HepG2 (cell line): Measurements from ENCODE around the gene CENPE. TPM values are rescaled to one million over a fixed set of nuclear protein-coding genes. Genes with fewer than 3 reads are reported as not detected.

ENCODE experiments used
- ATAC-seq: fragments of 200-7000 bp; cut with Tn5 transposase; 3 replicates; pipeline ENCODE4 v1.9.1; 2020; ENCODE audit warnings: mild to moderate bottlenecking, moderate library complexity
- BruUV-seq: library from RNA; stranded (reverse); fragments of 400-500 nt; replicated peaks from 2 replicates; lab custom pipeline; 2021; lab: Mats Ljungman, UMichigan
- CTCF ChIA-PET: fragments of 300-600 bp; formaldehyde crosslinking; extraction: SDS; loops from one replicate; lab custom pipeline; 2021; ENCODE audit warnings: low total read pairs, inconsistent platforms, low intra/inter-chr PET ratio; lab: Yijun Ruan, JAX
- POLR2A ChIA-PET: fragments of 350-600 bp; sonication (Branson Sonifier 250); formaldehyde crosslinking; loops from one replicate; lab custom pipeline; 2020; ENCODE audit warnings: antibody characterized with exemption, inconsistent platforms; lab: Yijun Ruan, JAX
- DNase-seq: peaks from one replicate; pipeline ENCODE4 v3.0.0-alpha.2; 2015; ENCODE audit warnings: low spot score
- FAIRE-seq: peaks from 3 replicates; lab custom pipeline; 2011; peaks lifted over from hg19 to GRCh38; lab: Jason Lieb, UNC
- H2AFZ ChIP-seq: one replicate; pipeline ENCODE4 v1.6.1; 2011; ENCODE audit warnings: low read length, inconsistent platforms
- H3K27ac ChIP-seq: fragments of 300-600 bp; 3 replicates; pipeline ENCODE4 v1.8.0; 2011; ENCODE audit warnings: mixed run types, mild to moderate bottlenecking, mixed read lengths, low read length, inconsistent platforms; ENCODE audit not compliant: insufficient read depth; ENCODE audit errors: extremely low read length
- H3K27me3 ChIP-seq, 2 experiments: fragments of 200-600 bp in 1 of 2; 2 replicates in 1 of 2; 3 replicates in 1 of 2; pipeline versions ENCODE4 v1.6.0 to v1.8.0; 2011; ENCODE audit warnings: low read length in 2 of 2, mild to moderate bottlenecking in 2 of 2, moderate library complexity in 2 of 2, inconsistent platforms in 1 of 2; ENCODE audit not compliant: insufficient read depth in 2 of 2, control insufficient read depth in 1 of 2
- H3K36me3 ChIP-seq, 2 experiments: fragments of 200-600 bp in 1 of 2; replicated peaks in 1 of 2; 2 replicates in 1 of 2; 3 replicates in 1 of 2; pipeline versions ENCODE4 v1.5.1 to v1.8.0; 2011; ENCODE audit warnings: low read length in 2 of 2, inconsistent platforms in 1 of 2; ENCODE audit not compliant: insufficient read depth in 2 of 2, control insufficient read depth in 1 of 2
- H3K4me1 ChIP-seq: 2 replicates; pipeline ENCODE4 v1.5.1; 2012; ENCODE audit warnings: low read length, inconsistent platforms; ENCODE audit not compliant: insufficient read depth
- H3K4me2 ChIP-seq: 2 replicates; pipeline ENCODE4 v1.6.0; 2011; ENCODE audit warnings: low read depth, low read length, inconsistent platforms
- H3K4me3 ChIP-seq, 3 experiments: fragments of 200-600 bp in 1 of 3; sonication (generic), shearing (Covaris generic) in 1 of 3; replicated peaks in 1 of 3; 2 replicates each; pipeline ENCODE4 v1.5.1; 2011 to 2016; ENCODE audit warnings: low read length in 3 of 3, inconsistent platforms in 2 of 3, low read depth in 2 of 3, mild to moderate bottlenecking in 2 of 3, control low read depth in 1 of 3, mixed read lengths in 1 of 3; ENCODE audit not compliant: insufficient read depth in 1 of 3
- H3K79me2 ChIP-seq: one replicate; pipeline ENCODE4 v1.6.1; 2011; ENCODE audit warnings: low read length, inconsistent platforms; ENCODE audit not compliant: insufficient read depth
- H3K9ac ChIP-seq: 2 replicates; pipeline ENCODE4 v1.6.0; 2011; ENCODE audit warnings: mild to moderate bottlenecking, low read depth, low read length, inconsistent platforms; ENCODE audit not compliant: insufficient read depth
- H3K9me3 ChIP-seq: 2 replicates; pipeline ENCODE4 v1.5.1; 2012; ENCODE audit warnings: mild to moderate bottlenecking, low read length
- H4K20me1 ChIP-seq: 2 replicates; pipeline ENCODE4 v1.6.0; 2011; ENCODE audit warnings: inconsistent platforms, mild to moderate bottlenecking, low read length, moderate library complexity; ENCODE audit not compliant: insufficient read depth
- RFX5 ChIP-seq: IDR thresholded peaks from 2 replicates; pipeline ENCODE4 v1.6.1; 2011; ENCODE audit warnings: low read depth, low read length, improper control_type of control experiment
- YY1 ChIP-seq: IDR thresholded peaks from 2 replicates; pipeline ENCODE4 v1.6.1; 2011; ENCODE audit warnings: low read length, low read depth, moderate library complexity, mild to moderate bottlenecking; ENCODE audit not compliant: insufficient read depth, insufficient replicate concordance
- ZNF775 ChIP-seq: sonication (generic); formaldehyde crosslinking; IDR thresholded peaks from 2 replicates; pipeline ENCODE4 v1.4.0; 2020; ENCODE audit warnings: missing genetic modification reagents, mild to moderate bottlenecking, moderate library complexity, borderline replicate concordance
- ZNF891 ChIP-seq: sonication (generic); formaldehyde crosslinking; IDR thresholded peaks from 2 replicates; pipeline ENCODE4 v1.5.0; 2020; ENCODE audit warnings: mild to moderate bottlenecking, missing genetic modification reagents
- WGBS: methylation state at CpG from one replicate; pipeline ENCODE4 v1.1.6; 2017; ENCODE audit warnings: low lambda C conversion rate; 5-methylcytosine and 5-hydroxymethylcytosine counted together
- in situ Hi-C: cut with HindIII; loops from 2 replicates; pipeline ENCODE4 v1.10.0; 2017; ENCODE audit warnings: low pct_unique_long_range_greater_than_20kb; ENCODE audit not compliant: extremely low pct_ligation_motif_present
- intact Hi-C: fragments of 100-400 bp; cut with micrococcal nuclease; formaldehyde crosslinking; loops from one replicate; pipeline ENCODE4 v1.10.0; 2022; ENCODE audit not compliant: unreplicated experiment
- polyA plus RNA-seq, 8 experiments: library from polyadenylated mRNA; depleted of rRNA in 3 of 8; stranded (reverse) in 7 of 8; unstranded in 1 of 8; fragments of >200 nt; fragmentation: Illumina TruSeq in 4 of 8; extraction: Trizol in 4 of 8; gene quantifications; 2 replicates each; pipeline versions ENCODE4 v1.2.1 to v1.2.3, GENCODE V29; 2011 to 2016; ENCODE audit warnings: low read depth in 4 of 8, missing spikeins in 1 of 8, mixed read lengths in 1 of 8; ENCODE audit not compliant: insufficient read depth in 1 of 8
- total RNA-seq, 5 experiments: library from RNA; depleted of rRNA; stranded (reverse); fragments of >200 nt; fragmentation: Illumina TruSeq; extraction: Trizol; gene quantifications; 2 replicates each; pipeline ENCODE4 v1.2.3, GENCODE V29; 2016; ENCODE audit warnings: low read depth in 1 of 5

The CENPE gene
- total and polyA plus RNA-seq, 2 of the 13 experiments (the other 11 are each of a cell fraction or from before 2014, with no cell fraction given), result 2.1 to 19.8 TPM

DNA sequence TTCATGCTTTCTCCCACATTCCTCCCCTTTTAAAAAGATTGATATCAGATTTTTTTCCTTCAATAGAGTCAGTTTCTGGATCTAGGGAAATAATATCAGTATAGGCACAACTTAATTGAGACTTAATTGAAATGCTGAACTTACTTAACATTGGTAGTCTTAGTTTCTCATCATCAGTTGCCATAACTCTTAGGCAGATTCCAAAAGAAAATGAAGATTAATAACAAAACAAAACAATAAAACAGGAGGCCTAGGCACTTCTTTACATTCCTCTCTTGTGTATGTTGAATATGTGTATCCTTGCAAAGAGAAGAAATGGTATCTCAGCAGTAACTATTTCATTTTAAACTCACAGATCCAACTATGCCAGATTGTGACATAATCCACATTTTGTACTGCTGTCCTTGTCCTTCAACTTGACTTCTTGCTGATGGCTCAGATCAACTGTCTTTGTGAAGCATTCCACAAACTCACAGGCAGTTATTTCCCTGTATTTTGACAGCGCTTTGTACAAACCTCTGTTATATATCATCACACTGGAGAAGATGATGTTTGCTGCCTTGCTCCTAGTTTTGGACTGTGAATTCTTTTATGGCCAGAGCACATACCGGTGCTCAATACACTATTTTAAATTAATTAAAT, 112.5 kb downstream of the CENPE start:
- no peaks in the 10 kb centered on the region for H3K9me3 ChIP-seq
- H3K4me3 ChIP-seq, result no peak overlapping the region
- DNase-seq (no peak), ATAC-seq (no peak), FAIRE-seq (no peak)
- H2AFZ ChIP-seq, result no peak overlapping the region
- H3K9ac ChIP-seq, result no peak overlapping the region
- in situ Hi-C loops, result loop anchor here (5.0 kb wide), 1 partner anchor 43 kb away; no protein-coding TSS in a partner anchor
- no peaks in the 10 kb centered on the region for H4K20me1 ChIP-seq
- 100% methylated on average over 2 of the region's 2 CpGs for WGBS
- H3K27ac ChIP-seq, result no peak overlapping the region
- peaks cover 3 to 20% of the 10 kb centered on the region in 2 experiments; a peak in 2 of 5 replicates for H3K36me3 ChIP-seq
- TF ChIP-seq YY1 (no peak), RFX5 (peak; percentile 65; the same call in 1 of the 2 replicates)
- POLR2A ChIA-PET, result no interaction called here
- no peaks in the 10 kb centered on the region for H3K79me2 ChIP-seq
- CTCF ChIA-PET, result no interaction called here
- no TSS peak for BruUV-seq
- H3K4me2 ChIP-seq, result no peak overlapping the region
- no peaks in the 10 kb centered on the region for H3K4me1 ChIP-seq
- intact Hi-C loops, result no loop called here
- no peaks in the 10 kb centered on the region for H3K27me3 ChIP-seq

DNA sequence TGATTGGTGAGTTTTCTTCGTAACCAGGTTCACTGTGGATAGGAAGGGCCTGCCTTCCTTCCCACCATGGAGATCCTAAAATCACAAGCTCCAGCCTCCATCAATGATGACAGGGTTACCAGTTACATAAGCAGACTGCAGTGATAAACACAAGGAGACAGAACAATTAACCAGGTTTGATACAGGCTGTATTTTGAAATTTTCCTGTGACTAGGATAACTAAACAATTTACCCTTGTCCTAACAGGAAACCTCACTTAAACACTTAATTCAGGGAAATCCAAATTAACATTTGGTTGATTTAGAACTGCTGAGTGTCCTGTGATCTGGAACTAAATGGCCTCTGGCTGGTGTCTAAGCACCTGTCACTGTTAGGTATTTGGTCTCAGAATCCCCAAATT, 118.5 kb downstream of the CENPE start:
- Histone ChIP-seq H3K36me3 (0 out of 5 replicates have a peak, but pooled peaks cover 1 to 3% of the 10 kb centered on the region in 2 experiments), H3K4me1 (peaks cover 17% of the 10 kb centered on the region), H3K27me3 (no peaks in the 10 kb centered on the region; a peak in 1 of 5 replicates)
- ATAC-seq, result no peak
- no TSS peak for BruUV-seq
- CTCF ChIA-PET, result no interaction called here
- TF ChIP-seq ZNF891 (no peak), ZNF775 (CRISPR knock-in tag) (no peak)
- TF ChIP-seq, all 625 proteins: peak for 0
- Histone ChIP-seq H2AFZ (no peak overlapping the region), H4K20me1 (no peaks in the 10 kb centered on the region), H3K9me3 (no peaks in the 10 kb centered on the region), H3K79me2 (peaks cover 12% of the 10 kb centered on the region), H3K4me3 (no peak overlapping the region), H3K4me2 (no peak overlapping the region), H3K9ac (no peak overlapping the region), H3K27ac (no peak overlapping the region)
- intact Hi-C loops (loop anchor here (5.0 kb wide), 1 partner anchor 637 kb away; no protein-coding TSS in a partner anchor), in situ Hi-C loops (no loop called here)
- POLR2A ChIA-PET, result no interaction called here
- FAIRE-seq (no peak), DNase-seq (no peak)
- WGBS, result 100% methylated on average over 1 of the region's 1 CpG
